Measurements from ENCODE around the gene TIMM9.
"Not testable (repeated sequence)": the region's sequence is repeated elsewhere in the genome, so short reads cannot be mapped to it uniquely, and the experiment has no call there.

TIMM9 gene

DNA sequence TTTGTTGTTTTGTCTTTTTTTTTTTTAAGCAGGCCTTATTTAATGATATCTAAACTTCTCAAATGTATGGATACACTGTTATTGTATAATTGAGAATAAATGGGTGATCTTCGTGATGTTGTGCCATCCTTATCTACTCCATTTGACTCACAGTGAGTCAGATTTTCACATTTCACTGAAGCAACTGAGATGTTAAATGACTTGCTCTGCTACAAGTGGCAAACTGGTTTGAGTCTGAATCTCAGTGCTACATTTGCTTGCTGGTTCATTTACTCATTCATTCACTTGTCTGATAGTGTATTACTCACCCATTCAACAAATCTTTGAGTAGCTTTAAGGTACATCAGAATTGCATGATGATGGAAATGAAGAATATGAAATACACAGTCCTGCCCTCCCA is 2.8 kb upstream of the TIMM9 start:
- TF ChIP-seq, protein P1, sequence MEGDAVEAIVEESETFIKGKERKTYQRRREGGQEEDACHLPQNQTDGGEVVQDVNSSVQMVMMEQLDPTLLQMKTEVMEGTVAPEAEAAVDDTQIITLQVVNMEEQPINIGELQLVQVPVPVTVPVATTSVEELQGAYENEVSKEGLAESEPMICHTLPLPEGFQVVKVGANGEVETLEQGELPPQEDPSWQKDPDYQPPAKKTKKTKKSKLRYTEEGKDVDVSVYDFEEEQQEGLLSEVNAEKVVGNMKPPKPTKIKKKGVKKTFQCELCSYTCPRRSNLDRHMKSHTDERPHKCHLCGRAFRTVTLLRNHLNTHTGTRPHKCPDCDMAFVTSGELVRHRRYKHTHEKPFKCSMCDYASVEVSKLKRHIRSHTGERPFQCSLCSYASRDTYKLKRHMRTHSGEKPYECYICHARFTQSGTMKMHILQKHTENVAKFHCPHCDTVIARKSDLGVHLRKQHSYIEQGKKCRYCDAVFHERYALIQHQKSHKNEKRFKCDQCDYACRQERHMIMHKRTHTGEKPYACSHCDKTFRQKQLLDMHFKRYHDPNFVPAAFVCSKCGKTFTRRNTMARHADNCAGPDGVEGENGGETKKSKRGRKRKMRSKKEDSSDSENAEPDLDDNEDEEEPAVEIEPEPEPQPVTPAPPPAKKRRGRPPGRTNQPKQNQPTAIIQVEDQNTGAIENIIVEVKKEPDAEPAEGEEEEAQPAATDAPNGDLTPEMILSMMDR (IDR thresholded peaks at IDR 0.05; ENCODE audit: insufficient read depth, low read length, missing control alignments): no peak
- ChIA-PET CTCF (interaction anchor here (0.9 to 1.4 kb wide), 2 partner anchors 32 to 34 kb away, joined by 3 to 5 read pairs; partner anchors contain the start of gene TOMM20L), POLR2A (no interaction called here)
- H3K4me3 ChIP-seq (ENCODE audit: low read depth, low read length): no peak overlapping the region
- peak; percentile 10 for DNase-seq (ENCODE audit: low read depth, low spot score)

DNA sequence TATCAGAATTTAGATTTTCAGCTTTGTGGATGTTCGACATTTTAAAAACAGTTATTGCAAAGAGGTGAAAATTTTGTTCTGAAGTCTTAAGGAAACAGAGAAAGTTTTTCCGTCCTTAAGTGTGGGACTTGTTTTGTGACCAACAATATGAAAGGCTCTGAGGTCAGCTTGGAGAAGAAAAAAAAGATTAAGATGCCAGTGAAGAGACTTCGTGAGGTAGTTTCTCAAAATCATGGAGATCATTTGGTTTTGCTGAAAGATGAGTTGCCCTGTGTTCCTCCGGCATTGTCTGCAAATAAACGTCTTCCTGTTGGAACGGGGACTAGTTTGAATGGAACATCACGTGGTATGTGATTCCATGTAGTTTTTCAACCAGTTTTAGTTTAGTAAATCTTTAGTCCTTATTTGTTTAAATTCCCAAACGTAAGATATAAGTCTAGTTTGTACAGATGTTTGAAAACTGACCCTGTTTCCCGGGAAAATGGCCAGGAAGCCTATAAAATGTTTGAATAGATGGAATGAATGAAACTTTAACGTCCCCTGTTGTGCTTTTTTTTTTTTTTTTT is 870 bp upstream of the TIMM9 start:
- peak overlapping the region; percentile 89 for H3K4me3 ChIP-seq (ENCODE audit: low read depth, low read length)
- no peak for DNase-seq (ENCODE audit: low read depth, low spot score)
- ChIA-PET CTCF (interaction anchor here (1.0 to 6.1 kb wide), 2 partner anchors 32 to 627 kb away, joined by 3 to 32 read pairs; partner anchors contain the start of gene TOMM20L), POLR2A (no interaction called here)
- TF ChIP-seq, protein P1 (IDR thresholded peaks at IDR 0.05; ENCODE audit: insufficient read depth, low read length, missing control alignments): no peak

DNA sequence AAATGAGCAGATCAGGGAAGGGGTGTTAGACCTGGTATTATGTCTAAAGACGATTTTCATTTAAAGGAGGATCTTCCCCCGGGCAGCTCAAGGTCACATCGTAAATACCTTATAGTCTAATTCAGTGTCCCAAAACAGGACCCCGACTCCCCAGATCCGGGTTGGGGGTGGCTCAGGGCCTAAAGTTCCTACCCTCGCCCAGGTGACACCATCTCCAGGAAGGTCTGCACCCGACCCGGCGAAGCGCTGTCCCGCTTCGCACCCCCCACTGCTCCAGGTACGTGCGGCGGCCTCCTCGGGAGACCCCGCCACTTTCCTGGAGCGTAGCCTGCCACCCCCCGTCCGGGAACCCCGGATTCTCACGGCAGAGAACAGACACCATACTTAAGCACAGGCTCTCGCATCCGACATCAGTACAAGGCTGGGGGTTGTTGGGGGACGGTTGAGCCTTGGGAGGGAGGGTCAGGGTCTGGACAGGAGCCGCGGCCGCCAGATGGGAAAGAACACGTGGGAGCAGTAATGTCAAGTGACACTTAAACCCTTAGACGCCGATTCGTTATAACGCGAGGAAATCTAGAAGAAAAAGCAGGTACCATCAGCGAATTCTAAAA is 556 bp downstream of the TIMM9 start:
- ChIA-PET CTCF (interaction anchor here (6.1 kb wide), 1 partner anchor 31 kb away, joined by 32 read pairs; the partner anchor contains the start of gene TOMM20L), POLR2A (interaction anchor here (0.6 to 0.9 kb wide), 2 partner anchors 23 to 209 kb away, joined by 3 to 6 read pairs; no protein-coding TSS in a partner anchor)
- no peak for DNase-seq (ENCODE audit: low read depth, low spot score)
- peak overlapping the region; percentile 89 for H3K4me3 ChIP-seq (ENCODE audit: low read depth, low read length)
- TF ChIP-seq, protein P1 (IDR thresholded peaks at IDR 0.05; ENCODE audit: insufficient read depth, low read length, missing control alignments): no peak

DNA sequence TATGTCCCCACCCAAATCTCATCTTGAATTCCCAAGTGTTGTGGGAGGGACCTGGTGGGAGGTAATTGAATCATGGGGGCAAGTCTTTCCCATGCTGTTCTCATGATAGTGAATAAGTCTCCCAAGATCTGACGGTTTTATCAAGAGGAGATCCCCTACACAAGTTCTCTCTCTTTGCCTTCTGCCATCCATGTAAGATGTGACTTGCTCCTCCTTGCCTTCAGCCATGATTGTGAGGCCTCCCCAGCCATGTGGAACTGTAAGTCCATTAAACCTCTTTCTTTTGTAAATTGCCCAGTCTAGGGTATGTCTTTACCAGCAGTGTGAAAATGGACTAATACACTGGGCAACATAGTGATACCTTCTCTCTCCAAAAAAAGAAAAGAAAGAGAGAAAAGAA is 10.4 kb downstream of the TIMM9 start:
- CTCF ChIA-PET; H3K4me3 ChIP-seq (ENCODE audit: low read depth, low read length); POLR2A ChIA-PET; DNase-seq (ENCODE audit: low read depth, low spot score): not testable (repeated sequence)

DNA sequence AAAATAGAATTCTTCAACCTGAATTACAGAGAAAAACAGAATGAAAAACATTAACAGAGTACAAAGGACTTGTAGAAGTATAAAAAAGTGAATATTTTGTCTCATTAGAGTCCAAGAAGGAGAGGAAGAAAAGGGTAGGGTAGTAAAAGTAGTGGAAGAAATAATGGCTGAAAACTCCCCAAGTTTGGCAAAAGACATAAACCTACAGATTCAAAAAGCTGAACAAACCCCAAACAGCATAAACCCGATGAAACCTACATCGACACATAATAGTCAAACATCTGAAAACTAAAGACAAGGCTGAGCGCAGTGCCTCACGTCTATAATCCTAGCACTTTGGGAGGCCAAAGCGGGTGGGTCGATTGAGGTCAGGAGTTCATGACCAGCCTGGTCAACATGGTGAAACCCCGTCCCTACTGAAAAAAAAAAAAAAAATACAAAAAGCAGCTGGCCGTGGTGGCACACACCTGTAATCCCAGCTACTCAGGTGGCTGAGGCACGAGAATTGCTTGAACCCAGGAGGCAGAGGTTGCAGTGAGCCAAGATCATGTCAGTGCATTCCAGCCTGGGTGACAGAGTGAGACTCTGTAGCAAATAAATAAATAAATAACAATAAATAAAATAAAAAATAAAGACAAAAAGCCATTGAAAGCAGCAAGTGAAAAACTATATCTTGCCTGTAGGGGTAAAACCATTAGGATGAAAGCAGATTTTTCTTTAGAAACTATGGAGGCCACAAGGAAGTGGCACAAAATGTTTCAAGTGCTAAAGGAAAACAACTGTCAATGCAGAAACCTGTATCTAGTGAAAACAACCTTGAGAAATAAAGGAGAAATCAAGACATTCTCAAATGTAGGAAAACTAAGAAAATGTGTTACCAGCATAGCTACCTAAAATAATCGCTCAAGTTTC is 11.4 kb downstream of the TIMM9 start:
- CTCF ChIA-PET: no interaction called here
- POLR2A ChIA-PET: no interaction called here
- no peak for DNase-seq (ENCODE audit: low read depth, low spot score)
- TF ChIP-seq, protein P1 (IDR thresholded peaks at IDR 0.05; ENCODE audit: insufficient read depth, low read length, missing control alignments): no peak
- H3K4me3 ChIP-seq (ENCODE audit: low read depth, low read length): no peak overlapping the region

DNA sequence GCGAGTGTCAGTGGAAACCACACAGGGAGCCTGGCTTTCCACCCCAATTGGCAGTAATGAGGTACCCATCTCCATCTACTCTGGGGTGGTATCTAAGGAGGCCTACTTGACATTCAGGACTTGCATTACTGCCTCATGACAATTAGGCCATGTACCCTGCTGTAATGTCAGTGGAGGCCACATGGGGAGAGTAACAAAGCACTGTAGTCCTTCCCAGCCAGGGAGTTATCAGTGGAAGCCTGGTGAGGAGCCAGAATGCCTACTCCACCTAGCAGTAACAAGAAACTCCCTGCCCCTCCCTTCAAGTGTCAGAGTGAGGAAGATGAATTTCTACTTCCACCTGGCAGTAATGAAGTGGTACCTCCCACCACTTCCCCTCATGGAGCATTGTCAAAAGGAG is 12.5 kb downstream of the TIMM9 start:
- H3K4me3 ChIP-seq (ENCODE audit: low read depth, low read length): no peak overlapping the region
- TF ChIP-seq, protein P1 (IDR thresholded peaks at IDR 0.05; ENCODE audit: insufficient read depth, low read length, missing control alignments): no peak
- ChIA-PET POLR2A (no interaction called here), CTCF (interaction anchor here (1.2 kb wide), 1 partner anchor 15 kb away, joined by 4 read pairs; no protein-coding TSS in a partner anchor)
- no peak for DNase-seq (ENCODE audit: low read depth, low spot score)

Data from AG04449 (cell line).